Measurements from ENCODE around the gene C14orf132.

Gene C14orf132

GRCh38 chr14:96079066-96079465 is 39.9 kb downstream of the C14orf132 start:
- TF ChIP-seq TAF1 (IDR thresholded peaks at IDR 0.05; ENCODE audit: borderline replicate concordance, low read depth, low read length) = no peak
- no peak for TF ChIP-seq POLR2AphosphoS5 (IDR thresholded peaks at IDR 0.05; ENCODE audit: low read depth, low read length)
- TF ChIP-seq POLR2A (IDR thresholded peaks at IDR 0.05; ENCODE audit: low read depth, low read length) = no peak
- DNase-seq (ENCODE audit: insufficient read length) (no peak), FAIRE-seq (peak; percentile 30)

- FAIRE-seq (no peak), DNase-seq (ENCODE audit: insufficient read length) (no peak)
- TF ChIP-seq TAF1 (IDR thresholded peaks at IDR 0.05; ENCODE audit: borderline replicate concordance, low read depth, low read length) (no peak), POLR2AphosphoS5 (IDR thresholded peaks at IDR 0.05; ENCODE audit: low read depth, low read length) (no peak), POLR2A (IDR thresholded peaks at IDR 0.05; ENCODE audit: low read depth, low read length) (no peak)
These were observed 41.4 kb downstream of the C14orf132 start for GRCh38 chr14:96080571-96080970.

- FAIRE-seq (no peak), DNase-seq (ENCODE audit: insufficient read length) (no peak)
- no peak for TF ChIP-seq POLR2AphosphoS5 (IDR thresholded peaks at IDR 0.05; ENCODE audit: low read depth, low read length)
- no peak for TF ChIP-seq TAF1 (IDR thresholded peaks at IDR 0.05; ENCODE audit: borderline replicate concordance, low read depth, low read length)
- no peak for TF ChIP-seq POLR2A (IDR thresholded peaks at IDR 0.05; ENCODE audit: low read depth, low read length)
These were observed 42.1 kb downstream of the C14orf132 start for GRCh38 chr14:96081224-96081623.

GRCh38 chr14:96081767-96082400 is 42.7 kb downstream of the C14orf132 start:
- TF ChIP-seq POLR2AphosphoS5 (IDR thresholded peaks at IDR 0.05; ENCODE audit: low read depth, low read length) = no peak
- TF ChIP-seq TAF1 (IDR thresholded peaks at IDR 0.05; ENCODE audit: borderline replicate concordance, low read depth, low read length) = no peak
- no peak for TF ChIP-seq POLR2A (IDR thresholded peaks at IDR 0.05; ENCODE audit: low read depth, low read length)
- FAIRE-seq = no peak
- DNase-seq (ENCODE audit: insufficient read length) = no peak

GRCh38 chr14:96082420-96083300 is 43.5 kb downstream of the C14orf132 start:
- DNase-seq (ENCODE audit: insufficient read length) (no peak), FAIRE-seq (no peak)
- no peak for TF ChIP-seq POLR2A (IDR thresholded peaks at IDR 0.05; ENCODE audit: low read depth, low read length)
- TF ChIP-seq POLR2AphosphoS5 (IDR thresholded peaks at IDR 0.05; ENCODE audit: low read depth, low read length) = no peak
- TF ChIP-seq TAF1 (IDR thresholded peaks at IDR 0.05; ENCODE audit: borderline replicate concordance, low read depth, low read length) = no peak

- DNase-seq (ENCODE audit: insufficient read length) (no peak), FAIRE-seq (no peak)
- TF ChIP-seq POLR2A (IDR thresholded peaks at IDR 0.05; ENCODE audit: low read depth, low read length) (no peak), POLR2AphosphoS5 (IDR thresholded peaks at IDR 0.05; ENCODE audit: low read depth, low read length) (no peak), TAF1 (IDR thresholded peaks at IDR 0.05; ENCODE audit: borderline replicate concordance, low read depth, low read length) (no peak)
These were observed 44.6 kb downstream of the C14orf132 start for GRCh38 chr14:96083667-96084320.

- DNase-seq (ENCODE audit: insufficient read length) = no peak
- TF ChIP-seq POLR2AphosphoS5 (IDR thresholded peaks at IDR 0.05; ENCODE audit: low read depth, low read length) (no peak), TAF1 (IDR thresholded peaks at IDR 0.05; ENCODE audit: borderline replicate concordance, low read depth, low read length) (no peak), POLR2A (IDR thresholded peaks at IDR 0.05; ENCODE audit: low read depth, low read length) (no peak)
- FAIRE-seq = no peak
These were observed 45.6 kb downstream of the C14orf132 start for GRCh38 chr14:96084796-96085195.

- TF ChIP-seq POLR2A (IDR thresholded peaks at IDR 0.05; ENCODE audit: low read depth, low read length) (no peak), POLR2AphosphoS5 (IDR thresholded peaks at IDR 0.05; ENCODE audit: low read depth, low read length) (no peak), TAF1 (IDR thresholded peaks at IDR 0.05; ENCODE audit: borderline replicate concordance, low read depth, low read length) (no peak)
- DNase-seq (ENCODE audit: insufficient read length) = no peak
- no peak for FAIRE-seq
These were observed 46.2 kb downstream of the C14orf132 start for GRCh38 chr14:96085369-96085768.

- DNase-seq (ENCODE audit: insufficient read length) (no peak), FAIRE-seq (no peak)
- TF ChIP-seq POLR2A (IDR thresholded peaks at IDR 0.05; ENCODE audit: low read depth, low read length) (no peak), TAF1 (IDR thresholded peaks at IDR 0.05; ENCODE audit: borderline replicate concordance, low read depth, low read length) (no peak), POLR2AphosphoS5 (IDR thresholded peaks at IDR 0.05; ENCODE audit: low read depth, low read length) (no peak)
These were observed 46.9 kb downstream of the C14orf132 start for GRCh38 chr14:96086032-96086431.

- FAIRE-seq = no peak
- no peak for DNase-seq (ENCODE audit: insufficient read length)
- TF ChIP-seq POLR2AphosphoS5 (IDR thresholded peaks at IDR 0.05; ENCODE audit: low read depth, low read length) (no peak), POLR2A (IDR thresholded peaks at IDR 0.05; ENCODE audit: low read depth, low read length) (no peak), TAF1 (IDR thresholded peaks at IDR 0.05; ENCODE audit: borderline replicate concordance, low read depth, low read length) (no peak)
These were observed 47.5 kb downstream of the C14orf132 start for GRCh38 chr14:96086574-96087077.

GRCh38 chr14:96088074-96088473 is 48.9 kb downstream of the C14orf132 start:
- no peak for FAIRE-seq
- no peak for TF ChIP-seq POLR2A (IDR thresholded peaks at IDR 0.05; ENCODE audit: low read depth, low read length)
- no peak for TF ChIP-seq TAF1 (IDR thresholded peaks at IDR 0.05; ENCODE audit: borderline replicate concordance, low read depth, low read length)
- no peak for DNase-seq (ENCODE audit: insufficient read length)

All from GM12892 (cell line).